ENCODE results near the gene LMBRD2.

DNA sequence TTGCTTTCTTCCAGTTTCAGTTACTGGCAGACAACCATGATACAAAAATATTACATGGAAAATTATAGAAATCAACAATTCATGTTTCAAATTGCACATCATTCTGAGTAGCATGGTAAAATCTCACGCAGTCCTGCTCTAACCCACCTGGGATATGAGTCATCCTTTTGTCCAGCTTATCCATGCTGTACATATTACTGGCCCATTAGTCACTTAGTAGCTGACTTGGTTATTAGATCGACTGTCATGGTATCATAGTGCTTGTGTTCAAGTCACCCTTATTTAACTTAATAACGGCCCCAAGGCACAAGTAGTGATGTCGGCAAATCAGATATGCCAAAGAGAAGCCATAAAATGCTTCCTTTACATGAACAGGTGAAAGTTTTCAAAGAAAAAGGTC, 48.8 kb upstream of the LMBRD2 start:
- TF ChIP-seq POLR2A (IDR thresholded peaks at IDR 0.05): no peak
- TF ChIP-seq, protein P1, sequence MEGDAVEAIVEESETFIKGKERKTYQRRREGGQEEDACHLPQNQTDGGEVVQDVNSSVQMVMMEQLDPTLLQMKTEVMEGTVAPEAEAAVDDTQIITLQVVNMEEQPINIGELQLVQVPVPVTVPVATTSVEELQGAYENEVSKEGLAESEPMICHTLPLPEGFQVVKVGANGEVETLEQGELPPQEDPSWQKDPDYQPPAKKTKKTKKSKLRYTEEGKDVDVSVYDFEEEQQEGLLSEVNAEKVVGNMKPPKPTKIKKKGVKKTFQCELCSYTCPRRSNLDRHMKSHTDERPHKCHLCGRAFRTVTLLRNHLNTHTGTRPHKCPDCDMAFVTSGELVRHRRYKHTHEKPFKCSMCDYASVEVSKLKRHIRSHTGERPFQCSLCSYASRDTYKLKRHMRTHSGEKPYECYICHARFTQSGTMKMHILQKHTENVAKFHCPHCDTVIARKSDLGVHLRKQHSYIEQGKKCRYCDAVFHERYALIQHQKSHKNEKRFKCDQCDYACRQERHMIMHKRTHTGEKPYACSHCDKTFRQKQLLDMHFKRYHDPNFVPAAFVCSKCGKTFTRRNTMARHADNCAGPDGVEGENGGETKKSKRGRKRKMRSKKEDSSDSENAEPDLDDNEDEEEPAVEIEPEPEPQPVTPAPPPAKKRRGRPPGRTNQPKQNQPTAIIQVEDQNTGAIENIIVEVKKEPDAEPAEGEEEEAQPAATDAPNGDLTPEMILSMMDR (IDR thresholded peaks at IDR 0.05): no peak
- TF ChIP-seq EP300 (IDR thresholded peaks at IDR 0.05; ENCODE audit: low read depth): no peak
- TF ChIP-seq POLR2AphosphoS5 (IDR thresholded peaks at IDR 0.05): no peak
